DOHH2 (cell line): ENCODE results near the gene PRL.

Source experiments
- H3F3A ChIP-seq: fragments of 200-600 bp; sonication (generic), shearing (Covaris generic); 2 replicates; pipeline ENCODE4 v1.6.0; 2016; ENCODE audit warnings: antibody characterized with exemption, mild to moderate bottlenecking; ENCODE audit not compliant: control insufficient read depth, insufficient read depth
- H3K27ac ChIP-seq: fragments of 200-600 bp; sonication (generic); 2 replicates; pipeline ENCODE4 v1.5.1; 2014; ENCODE audit warnings: low read depth, mild to moderate bottlenecking, low read length, moderate library complexity
- H3K27me3 ChIP-seq: fragments of 200-600 bp; sonication (generic); 2 replicates; pipeline ENCODE4 v1.6.1; 2014; ENCODE audit warnings: mild to moderate bottlenecking, low read length, mixed read lengths; ENCODE audit not compliant: control insufficient read depth
- H3K36me3 ChIP-seq: fragments of 200-600 bp; sonication (generic); 2 replicates; pipeline ENCODE4 v1.6.1; 2014; ENCODE audit warnings: mild to moderate bottlenecking, low read length, moderate library complexity, mixed read lengths; ENCODE audit not compliant: control insufficient read depth
- H3K4me1 ChIP-seq: fragments of 200-600 bp; sonication (generic); 2 replicates; pipeline ENCODE4 v1.6.1; 2014; ENCODE audit warnings: mild to moderate bottlenecking, low read length, mixed read lengths; ENCODE audit not compliant: control insufficient read depth
- H3K4me2 ChIP-seq: fragments of 200-600 bp; sonication (generic); 2 replicates; pipeline ENCODE4 v1.6.0; 2014; ENCODE audit warnings: mild to moderate bottlenecking, low read length, moderate library complexity
- H3K4me3 ChIP-seq: fragments of 200-600 bp; sonication (generic); 2 replicates; pipeline ENCODE4 v1.5.1; 2014; ENCODE audit warnings: mild to moderate bottlenecking, low read length, mixed read lengths
- H3K79me2 ChIP-seq: fragments of 200-600 bp; sonication (generic); 2 replicates; pipeline ENCODE4 v1.6.1; 2014; ENCODE audit warnings: mild to moderate bottlenecking, low read length, mixed read lengths; ENCODE audit not compliant: control insufficient read depth
- H3K9me2 ChIP-seq: fragments of 200-600 bp; sonication (generic); replicated peaks from 2 replicates; pipeline ENCODE4 v1.6.1; 2014; ENCODE audit warnings: mild to moderate bottlenecking, low read length, mixed read lengths; ENCODE audit not compliant: control insufficient read depth
- H3K9me3 ChIP-seq: fragments of 200-600 bp; sonication (generic); 2 replicates; pipeline ENCODE4 v1.6.1; 2014; ENCODE audit warnings: antibody characterized with exemption, low read length, mixed read lengths; ENCODE audit not compliant: control insufficient read depth, insufficient read depth
- H4K20me1 ChIP-seq: fragments of 200-600 bp; sonication (generic); 2 replicates; pipeline ENCODE4 v1.6.0; 2014; ENCODE audit warnings: low read depth, mild to moderate bottlenecking, antibody characterized with exemption, low read length, moderate library complexity; ENCODE audit not compliant: control insufficient read depth, insufficient read depth
- CTCF ChIP-seq: fragments of 200-600 bp; sonication (generic); IDR thresholded peaks from one replicate; pipeline ENCODE4 v1.5.1; 2014; ENCODE audit warnings: antibody characterized with exemption, mild to moderate bottlenecking, low read depth, low read length; ENCODE audit not compliant: poor library complexity, severe bottlenecking
- EZH2phosphoT487 ChIP-seq: fragments of 200-600 bp; sonication (generic); IDR thresholded peaks from 2 replicates; pipeline ENCODE4 v1.6.1; 2017; ENCODE audit warnings: borderline replicate concordance, mild to moderate bottlenecking, antibody characterized with exemption, low read length, moderate library complexity, mixed read lengths

PRL gene

GRCh38 chr6:22240025-22240424 is 56.8 kb downstream of the PRL start:
- Histone ChIP-seq H3K4me2 (no peak overlapping the region), H3K36me3 (no peaks in the 10 kb centered on the region), H3F3A (no peaks in the 10 kb centered on the region)

GRCh38 chr6:22239261-22239921 is 57.4 kb downstream of the PRL start:
- Histone ChIP-seq H3K27ac (no peak overlapping the region), H3K27me3 (no peaks in the 10 kb centered on the region), H3K36me3 (no peaks in the 10 kb centered on the region), H3K9me3 (no peaks in the 10 kb centered on the region), H4K20me1 (no peaks in the 10 kb centered on the region), H3F3A (no peaks in the 10 kb centered on the region), H3K4me3 (no peak overlapping the region), H3K4me1 (no peaks in the 10 kb centered on the region), H3K9me2 (no peaks in the 10 kb centered on the region), H3K4me2 (no peak overlapping the region), H3K79me2 (no peaks in the 10 kb centered on the region)
- no peak for TF ChIP-seq EZH2phosphoT487

More at GRCh38 chr6:22240025-22240424, 56.8 kb downstream of the PRL start:
- Histone ChIP-seq H3K79me2 (no peaks in the 10 kb centered on the region), H3K27me3 (no peaks in the 10 kb centered on the region), H3K9me2 (no peaks in the 10 kb centered on the region), H4K20me1 (no peaks in the 10 kb centered on the region), H3K4me3 (no peak overlapping the region), H3K9me3 (no peaks in the 10 kb centered on the region), H3K4me1 (no peaks in the 10 kb centered on the region), H3K27ac (no peak overlapping the region)
- TF ChIP-seq EZH2phosphoT487 (no peak), CTCF (no peak)

- Histone ChIP-seq H4K20me1 (no peaks in the 10 kb centered on the region), H3K4me2 (no peak overlapping the region), H3K4me3 (no peak overlapping the region), H3K36me3 (no peaks in the 10 kb centered on the region), H3K27ac (no peak overlapping the region), H3K9me2 (no peaks in the 10 kb centered on the region), H3F3A (no peaks in the 10 kb centered on the region), H3K27me3 (no peaks in the 10 kb centered on the region), H3K79me2 (no peaks in the 10 kb centered on the region), H3K9me3 (no peaks in the 10 kb centered on the region), H3K4me1 (no peaks in the 10 kb centered on the region)
- TF ChIP-seq CTCF: no peak
- TF ChIP-seq EZH2phosphoT487: no peak
These were observed 58.0 kb downstream of the PRL start for GRCh38 chr6:22238861-22239260.

GRCh38 chr6:22237526-22237925 is 59.3 kb downstream of the PRL start:
- Histone ChIP-seq H3K4me2 (no peak overlapping the region), H3K9me3 (no peaks in the 10 kb centered on the region), H4K20me1 (no peaks in the 10 kb centered on the region), H3K9me2 (no peaks in the 10 kb centered on the region), H3K79me2 (no peaks in the 10 kb centered on the region), H3K27me3 (no peaks in the 10 kb centered on the region), H3K4me1 (no peaks in the 10 kb centered on the region), H3F3A (no peaks in the 10 kb centered on the region), H3K36me3 (no peaks in the 10 kb centered on the region), H3K4me3 (no peak overlapping the region), H3K27ac (no peak overlapping the region)
- no peak for TF ChIP-seq CTCF
- no peak for TF ChIP-seq EZH2phosphoT487
